ENCODE data around the gene ATR.

- TF ChIP-seq CTCF (conservative IDR thresholded peaks at IDR 0.05) (no peak), EZH2 (IDR thresholded peaks at IDR 0.05; ENCODE audit: low read depth) (no peak)
Observed at GRCh38 chr3:142577696-142578328, 721 bp downstream of the ATR start.

Measured in PC-9 (cell line).